IMR-90 (cell line): ENCODE data around the gene OXCT2.

ENCODE experiments used
- BHLHE40 ChIP-seq: fragments of 150-350 bp; IDR thresholded peaks from 2 replicates; pipeline ENCODE4 v1.6.1; 2016; ENCODE audit warnings: mild to moderate bottlenecking, low read depth, low read length
- CEBPB ChIP-seq: IDR thresholded peaks from 2 replicates; pipeline ENCODE4 v1.6.1; 2012; ENCODE audit warnings: low read depth, low read length, improper control_type of control experiment
- CHD1 ChIP-seq: IDR thresholded peaks from 2 replicates; pipeline ENCODE4 v1.6.1; 2012; ENCODE audit warnings: low read depth, low read length, improper control_type of control experiment
- ELK1 ChIP-seq: fragments of 150-350 bp; IDR thresholded peaks from 2 replicates; pipeline ENCODE4 v1.6.1; 2016; ENCODE audit warnings: low read depth, mild to moderate bottlenecking, low read length, moderate library complexity, borderline replicate concordance
- FOS ChIP-seq: fragments of 150-350 bp; IDR thresholded peaks from 2 replicates; pipeline ENCODE4 v1.6.1; 2016; ENCODE audit warnings: low read depth, low read length
- MAFK ChIP-seq: IDR thresholded peaks from 2 replicates; pipeline ENCODE4 v1.6.1; 2012; ENCODE audit warnings: low read depth, low read length, improper control_type of control experiment
- POLR2A ChIP-seq: IDR thresholded peaks from 2 replicates; pipeline ENCODE4 v1.6.1; 2012; ENCODE audit warnings: mild to moderate bottlenecking, low read depth, low read length
- RCOR1 ChIP-seq: IDR thresholded peaks from 2 replicates; pipeline ENCODE4 v1.6.1; 2012; ENCODE audit warnings: mild to moderate bottlenecking, low read length, improper control_type of control experiment; ENCODE audit not compliant: insufficient replicate concordance
- USF2 ChIP-seq: fragments of 150-350 bp; IDR thresholded peaks from 2 replicates; pipeline ENCODE4 v1.6.1; 2017; ENCODE audit warnings: mild to moderate bottlenecking, antibody characterized with exemption, low read length, low read depth
- TF ChIP-seq, protein P1 (sequence below): conservative IDR thresholded peaks from 2 replicates; pipeline ENCODE4 v1.5.1; 2012; ENCODE audit warnings: mild to moderate bottlenecking, low read depth, low read length, improper control_type of control experiment

GRCh38 chr1:39816415-39817090 is 45.4 kb upstream of the OXCT2 start:
- TF ChIP-seq, protein P1, sequence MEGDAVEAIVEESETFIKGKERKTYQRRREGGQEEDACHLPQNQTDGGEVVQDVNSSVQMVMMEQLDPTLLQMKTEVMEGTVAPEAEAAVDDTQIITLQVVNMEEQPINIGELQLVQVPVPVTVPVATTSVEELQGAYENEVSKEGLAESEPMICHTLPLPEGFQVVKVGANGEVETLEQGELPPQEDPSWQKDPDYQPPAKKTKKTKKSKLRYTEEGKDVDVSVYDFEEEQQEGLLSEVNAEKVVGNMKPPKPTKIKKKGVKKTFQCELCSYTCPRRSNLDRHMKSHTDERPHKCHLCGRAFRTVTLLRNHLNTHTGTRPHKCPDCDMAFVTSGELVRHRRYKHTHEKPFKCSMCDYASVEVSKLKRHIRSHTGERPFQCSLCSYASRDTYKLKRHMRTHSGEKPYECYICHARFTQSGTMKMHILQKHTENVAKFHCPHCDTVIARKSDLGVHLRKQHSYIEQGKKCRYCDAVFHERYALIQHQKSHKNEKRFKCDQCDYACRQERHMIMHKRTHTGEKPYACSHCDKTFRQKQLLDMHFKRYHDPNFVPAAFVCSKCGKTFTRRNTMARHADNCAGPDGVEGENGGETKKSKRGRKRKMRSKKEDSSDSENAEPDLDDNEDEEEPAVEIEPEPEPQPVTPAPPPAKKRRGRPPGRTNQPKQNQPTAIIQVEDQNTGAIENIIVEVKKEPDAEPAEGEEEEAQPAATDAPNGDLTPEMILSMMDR = peak; percentile 84
- TF ChIP-seq USF2 = no peak
- peak; percentile 54; the same call in 1 of the 2 replicates for TF ChIP-seq FOS
- TF ChIP-seq BHLHE40 = 0 out of 2 replicates have a peak, but pooled peaks have one; percentile 31
- TF ChIP-seq POLR2A = 0 out of 2 replicates have a peak, but pooled peaks have one; percentile 25
- no peak for TF ChIP-seq CEBPB
- no peak for TF ChIP-seq ELK1
- TF ChIP-seq CHD1 = no peak
- no peak for TF ChIP-seq MAFK
- peak; percentile 77 for TF ChIP-seq RCOR1
